NAMALWA (cell line): ENCODE measurements around the gene UNC5B.
"Not testable (repeated sequence)": the region's sequence is repeated elsewhere in the genome, so short reads cannot be mapped to it uniquely, and the experiment has no call there.

Experiments used
- DNase-seq: peaks from one replicate; pipeline ENCODE4 v3.0.0-alpha.2; 2015; ENCODE audit warnings: low spot score

The UNC5B gene

DNA sequence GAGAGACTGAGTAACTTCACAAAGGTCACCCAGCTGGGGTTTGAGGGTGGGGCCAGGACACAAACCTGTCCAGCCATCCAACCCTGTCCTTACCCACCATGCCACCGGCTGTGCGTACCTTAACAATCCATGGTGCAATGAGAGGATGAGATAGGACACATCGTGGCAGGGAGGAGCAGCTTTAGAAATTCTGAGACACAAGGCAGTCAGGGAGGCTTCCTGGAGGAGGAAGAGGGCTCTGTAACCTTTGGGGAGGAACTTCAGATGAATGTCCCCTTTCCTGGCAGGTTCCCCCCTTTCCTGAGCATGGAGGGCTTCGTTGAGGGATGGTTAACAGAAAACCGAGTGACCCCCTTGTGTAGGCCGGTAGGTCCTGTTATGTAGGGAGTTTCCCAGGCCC, 71.0 kb downstream of the UNC5B start:
- DNase-seq = no peak

DNA sequence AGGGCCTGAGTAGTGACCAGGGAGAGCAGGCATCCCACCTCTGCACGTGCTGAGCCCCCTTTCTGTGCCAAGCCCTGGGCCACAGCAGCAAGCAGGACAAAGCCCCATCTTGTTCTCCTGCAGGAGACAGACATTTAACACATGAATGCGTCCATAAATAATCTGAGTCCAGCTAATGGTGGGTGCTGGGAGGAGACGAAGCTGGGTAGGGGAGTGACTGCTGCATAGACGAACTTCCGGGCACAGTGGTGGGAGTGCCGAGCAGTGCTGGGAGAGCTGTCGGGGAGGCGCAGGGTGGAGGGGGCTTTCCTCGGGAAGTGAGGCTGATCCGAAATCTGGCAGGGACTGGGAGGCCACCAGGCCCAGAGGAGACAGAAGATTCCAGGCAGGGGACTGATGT, 71.5 kb downstream of the UNC5B start:
- no peak for DNase-seq

DNA sequence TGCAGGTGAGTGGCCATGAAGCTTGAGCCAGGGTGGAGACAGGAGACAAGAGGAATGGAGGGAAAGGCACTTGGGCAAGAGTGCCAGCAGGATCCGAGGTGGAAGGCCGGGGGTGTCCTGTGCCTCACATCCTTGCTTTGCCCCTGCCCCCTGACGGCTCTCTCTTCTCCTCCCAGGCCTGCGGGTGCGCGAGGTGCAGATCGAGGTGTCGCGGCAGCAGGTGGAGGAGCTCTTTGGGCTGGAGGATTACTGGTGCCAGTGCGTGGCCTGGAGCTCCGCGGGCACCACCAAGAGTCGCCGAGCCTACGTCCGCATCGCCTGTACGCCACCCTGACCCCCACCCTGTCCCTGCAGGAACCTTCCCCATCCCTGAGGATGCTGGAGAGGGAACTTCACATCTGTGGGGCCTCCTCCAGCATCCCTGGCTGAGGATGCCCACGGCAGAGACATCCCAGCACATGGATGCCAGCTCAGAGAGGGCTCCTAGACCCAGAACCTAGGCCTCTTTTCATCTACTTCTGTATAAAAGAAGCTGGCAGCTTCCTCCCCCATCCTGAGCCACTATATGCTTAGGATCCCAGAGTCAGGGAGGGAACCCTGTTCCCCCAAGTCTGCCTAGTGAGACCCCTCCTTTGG, 72.3 kb downstream of the UNC5B start:
- DNase-seq = no peak

DNA sequence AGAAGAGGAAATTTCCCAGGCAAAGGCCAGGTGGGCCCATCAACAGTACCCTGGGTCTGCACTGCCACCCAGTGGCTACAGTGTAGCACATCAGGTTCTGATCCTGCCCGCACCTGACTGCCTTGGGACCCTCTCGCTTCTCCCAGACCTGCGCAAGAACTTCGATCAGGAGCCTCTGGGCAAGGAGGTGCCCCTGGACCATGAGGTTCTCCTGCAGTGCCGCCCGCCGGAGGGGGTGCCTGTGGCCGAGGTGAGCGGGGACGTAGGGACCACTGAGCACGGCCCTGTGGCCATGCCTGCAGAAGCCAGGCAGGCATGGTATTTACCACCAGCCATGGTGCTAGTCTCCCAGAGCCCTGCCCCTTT, 72.8 kb downstream of the UNC5B start:
- DNase-seq = peak; percentile 57

GRCh38 chr10:71285986-71286385, 73.6 kb downstream of the UNC5B start:
- no peak for DNase-seq

- no peak for DNase-seq
Observed at GRCh38 chr10:71286521-71287294, 74.3 kb downstream of the UNC5B start.

DNA sequence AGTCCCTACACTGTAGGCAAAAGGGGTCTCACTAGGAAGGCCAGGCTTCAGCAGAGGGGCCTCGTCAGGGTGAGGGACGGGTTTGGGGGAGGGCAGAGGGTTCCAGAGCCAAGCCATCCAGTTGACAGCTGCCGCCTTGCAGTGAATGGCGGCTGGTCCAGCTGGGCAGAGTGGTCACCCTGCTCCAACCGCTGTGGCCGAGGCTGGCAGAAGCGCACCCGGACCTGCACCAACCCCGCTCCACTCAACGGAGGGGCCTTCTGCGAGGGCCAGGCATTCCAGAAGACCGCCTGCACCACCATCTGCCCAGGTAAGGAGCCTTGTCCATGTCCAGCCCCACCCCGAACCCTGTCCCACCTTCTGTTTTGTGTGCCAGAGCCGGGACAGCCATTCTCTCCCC, 75.1 kb downstream of the UNC5B start:
- no peak for DNase-seq

GRCh38 chr10:71288461-71288860, 76.1 kb downstream of the UNC5B start:
- DNase-seq = no peak

DNA sequence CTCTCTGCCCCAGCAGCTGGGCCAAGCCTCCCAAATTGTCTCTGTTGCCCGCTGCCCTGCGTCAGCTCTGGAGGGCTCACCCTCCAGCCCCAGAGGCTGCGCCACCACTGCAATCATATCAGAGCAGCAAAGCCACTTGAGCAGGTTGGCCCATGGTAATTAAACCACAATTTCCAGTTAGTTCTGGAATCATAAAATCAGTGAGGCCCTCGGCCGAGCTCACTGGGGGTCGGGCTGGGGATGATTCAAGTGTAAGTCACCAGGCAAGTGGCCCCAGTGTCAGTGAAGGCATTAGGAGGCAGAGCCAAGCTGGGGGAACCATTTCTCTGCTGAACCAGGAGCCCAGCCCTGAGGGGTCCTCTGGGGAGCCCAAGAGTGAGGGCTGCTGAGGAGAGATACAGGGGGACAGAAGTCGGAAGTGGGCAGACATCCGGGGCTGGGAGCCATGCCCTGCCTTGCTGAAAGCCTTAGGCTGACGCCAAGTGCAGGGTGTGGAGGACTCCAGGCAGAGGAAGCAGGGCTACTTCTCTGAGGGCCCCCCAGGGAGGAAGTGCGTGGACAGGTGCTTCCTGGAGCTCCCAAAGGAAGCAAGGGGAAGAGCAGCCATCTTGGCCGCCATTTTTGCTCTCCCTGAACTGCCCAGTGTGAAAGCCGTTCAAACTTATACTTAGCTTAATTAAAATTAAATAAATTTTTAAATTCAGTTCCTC, 77.2 kb downstream of the UNC5B start:
- no peak for DNase-seq

DNA sequence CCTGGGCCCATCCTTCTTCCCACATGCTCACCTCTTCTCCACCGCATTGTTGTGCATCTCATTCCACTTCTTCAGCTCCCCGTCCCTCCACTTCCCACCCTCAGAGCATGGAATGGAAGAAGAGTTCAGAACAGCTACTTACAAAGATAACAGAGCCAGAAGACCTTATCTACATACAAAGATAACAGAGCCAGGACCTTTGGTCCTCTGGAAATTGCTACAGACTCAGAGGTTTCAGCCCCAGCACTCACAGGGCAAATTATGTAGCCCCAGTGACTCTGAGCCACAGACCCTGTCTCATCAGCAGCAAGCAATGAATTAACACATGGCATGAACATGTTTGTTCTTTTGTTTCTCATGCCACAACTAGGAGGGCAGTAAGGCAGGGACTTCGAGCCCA, 78.0 kb downstream of the UNC5B start:
- DNase-seq = no peak

- DNase-seq = no peak
Observed at GRCh38 chr10:71290806-71291527, 78.6 kb downstream of the UNC5B start.

GRCh38 chr10:71291528-71291900, 79.1 kb downstream of the UNC5B start:
- DNase-seq = no peak

GRCh38 chr10:71292624-71293445, 80.5 kb downstream of the UNC5B start:
- DNase-seq = no peak

DNA sequence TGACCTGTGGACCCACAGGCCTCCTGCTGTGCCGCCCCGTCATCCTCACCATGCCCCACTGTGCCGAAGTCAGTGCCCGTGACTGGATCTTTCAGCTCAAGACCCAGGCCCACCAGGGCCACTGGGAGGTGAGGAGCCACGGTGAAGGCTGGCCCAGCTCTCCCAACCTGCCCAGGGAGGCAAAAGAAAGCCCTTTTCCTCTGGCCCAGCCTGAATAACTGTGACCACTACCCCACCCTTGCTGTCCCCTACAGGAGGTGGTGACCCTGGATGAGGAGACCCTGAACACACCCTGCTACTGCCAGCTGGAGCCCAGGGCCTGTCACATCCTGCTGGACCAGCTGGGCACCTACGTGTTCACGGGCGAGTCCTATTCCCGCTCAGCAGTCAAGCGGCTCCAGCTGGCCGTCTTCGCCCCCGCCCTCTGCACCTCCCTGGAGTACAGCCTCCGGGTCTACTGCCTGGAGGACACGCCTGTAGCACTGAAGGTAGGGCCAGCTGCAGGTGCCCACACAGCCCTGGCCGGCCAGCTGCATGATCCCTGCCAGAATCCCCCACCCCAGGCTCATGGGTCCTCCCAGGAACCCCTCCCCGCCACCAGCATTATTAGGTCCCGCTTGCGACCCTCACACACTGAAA, 81.2 kb downstream of the UNC5B start:
- no peak for DNase-seq

DNA sequence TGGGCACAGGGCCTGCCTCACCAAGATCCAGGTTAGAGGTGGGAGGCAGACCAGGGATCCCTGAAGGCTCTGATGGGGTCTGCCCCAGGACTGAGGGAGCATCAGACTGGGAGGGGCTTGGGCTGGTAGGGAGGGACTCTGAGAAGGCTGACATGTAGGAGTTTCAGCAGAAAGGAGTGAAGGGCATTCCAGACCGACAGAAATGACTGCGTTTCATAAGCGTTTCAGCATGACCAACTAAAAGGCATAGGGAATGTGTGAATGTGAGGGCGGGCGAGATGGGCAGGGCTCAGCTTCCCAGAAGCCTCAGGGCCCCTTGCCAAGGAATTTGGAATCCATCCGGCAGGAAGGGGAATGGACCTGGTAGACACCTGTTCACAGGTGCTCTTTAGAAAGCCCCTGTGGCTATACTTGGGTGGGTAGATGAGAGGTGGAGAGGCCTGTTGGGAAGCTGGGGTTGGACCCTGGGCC, 81.8 kb downstream of the UNC5B start:
- DNase-seq = no peak

- DNase-seq = no peak
Observed at GRCh38 chr10:71294856-71295255, 82.5 kb downstream of the UNC5B start.

DNA sequence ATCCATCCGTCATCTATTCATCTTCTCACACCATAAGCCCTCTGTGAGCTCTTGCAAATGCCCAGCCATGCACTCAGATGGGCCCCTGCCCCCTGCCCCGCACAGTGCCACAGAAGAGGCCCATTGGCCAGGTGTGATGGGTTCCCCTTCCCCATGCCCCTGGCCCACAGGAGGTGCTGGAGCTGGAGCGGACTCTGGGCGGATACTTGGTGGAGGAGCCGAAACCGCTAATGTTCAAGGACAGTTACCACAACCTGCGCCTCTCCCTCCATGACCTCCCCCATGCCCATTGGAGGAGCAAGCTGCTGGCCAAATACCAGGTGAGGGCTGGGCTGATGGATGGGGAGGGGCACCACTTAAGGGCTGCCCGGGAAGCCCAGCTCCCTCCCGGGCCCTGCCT, 83.3 kb downstream of the UNC5B start:
- no peak for DNase-seq

- no peak for DNase-seq
Observed at GRCh38 chr10:71296086-71296485, 83.7 kb downstream of the UNC5B start.

- DNase-seq = not testable (repeated sequence)
Observed at GRCh38 chr10:71296811-71297210, 84.4 kb downstream of the UNC5B start.

DNA sequence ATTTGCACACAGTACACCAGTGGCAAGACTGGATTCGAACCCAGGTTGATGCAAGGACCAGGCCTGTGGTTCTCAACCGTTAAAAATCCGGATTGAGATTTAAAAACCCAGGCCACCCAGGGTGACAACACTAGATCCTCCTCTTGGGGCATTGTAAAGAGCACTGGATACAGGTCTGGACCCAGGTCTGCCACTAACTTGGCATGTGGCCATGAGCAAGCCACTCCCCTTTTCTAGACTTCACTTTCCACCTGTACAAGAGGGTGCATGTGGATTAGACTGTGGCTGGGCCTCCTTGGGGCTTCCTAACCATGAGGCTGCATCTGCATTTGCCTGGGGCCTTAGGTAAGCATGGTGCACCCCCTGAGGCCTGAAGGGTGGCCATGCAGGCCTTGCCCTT, 85.0 kb downstream of the UNC5B start:
- DNase-seq = no peak
